K562 (cell line): ENCODE results near the gene DGCR2. TPM values are rescaled to one million over a fixed set of nuclear protein-coding genes. Genes with fewer than 3 reads are reported as not detected.

Experiments
- CREM ChIP-seq: IDR thresholded peaks from 2 replicates; pipeline ENCODE4 v1.6.1; 2014; ENCODE audit warnings: antibody characterized with exemption, low read depth
- ESRRA ChIP-seq: fragments of 450-650 bp; IDR thresholded peaks from 2 replicates; pipeline ENCODE4 v1.6.1; 2014; ENCODE audit warnings: low read depth, mild to moderate bottlenecking, moderate library complexity, borderline replicate concordance
- HNRNPK ChIP-seq: fragments of 200-400 bp; formaldehyde crosslinking; IDR thresholded peaks from one replicate; pipeline ENCODE4 v1.6.1; 2018; ENCODE audit warnings: mild to moderate bottlenecking, low read depth, low read length; ENCODE audit not compliant: poor library complexity, severe bottlenecking
- ILK ChIP-seq: fragments of 450-650 bp; IDR thresholded peaks from 2 replicates; pipeline ENCODE4 v1.6.1; 2016; ENCODE audit warnings: missing genetic modification characterization, low read depth, mild to moderate bottlenecking, missing compliant biosample characterization, moderate library complexity, borderline replicate concordance
- JUNB ChIP-seq: fragments of 450-650 bp; formaldehyde crosslinking; conservative IDR thresholded peaks from 2 replicates; pipeline ENCODE4 v1.4.0; 2020; ENCODE audit warnings: mild to moderate bottlenecking
- KDM2B ChIP-seq: fragments of 250-450 bp; sonication (Bioruptor Pico); IDR thresholded peaks from 2 replicates; pipeline ENCODE4 v1.8.0; 2021; ENCODE audit warnings: mild to moderate bottlenecking, moderate library complexity
- KDM5B ChIP-seq: fragments of 200-600 bp; sonication (generic); IDR thresholded peaks from 2 replicates; pipeline ENCODE4 v1.6.1; 2012; ENCODE audit warnings: low read depth, mild to moderate bottlenecking, moderate library complexity, low read length, control low read depth, inconsistent platforms; ENCODE audit not compliant: insufficient replicate concordance
- KLF1 ChIP-seq: fragments of 450-650 bp; IDR thresholded peaks from 2 replicates; pipeline ENCODE4 v1.6.1; 2016; ENCODE audit warnings: missing genetic modification characterization, missing compliant biosample characterization
- NRF1 ChIP-seq, 2 experiments: fragments of 450-650 bp; IDR thresholded peaks in 1 of 2; conservative IDR thresholded peaks in 1 of 2; 2 replicates each; pipeline ENCODE4 v1.6.1; 2014; ENCODE audit warnings: mild to moderate bottlenecking in 2 of 2
- POLR2AphosphoS5 ChIP-seq: IDR thresholded peaks from 2 replicates; pipeline ENCODE4 v1.6.1; 2011; ENCODE audit warnings: mild to moderate bottlenecking, low read depth, low read length, moderate library complexity; ENCODE audit not compliant: control insufficient read depth, insufficient read depth
- RCOR1 ChIP-seq, 2 experiments: IDR thresholded peaks; 2 replicates each; pipeline ENCODE4 v1.6.1; 2012; ENCODE audit warnings: low read depth in 2 of 2, low read length in 2 of 2, borderline replicate concordance in 1 of 2, improper control_type of control experiment in 1 of 2
- RHOXF2B ChIP-seq: fragments of 250-450 bp; sonication (Bioruptor Pico); conservative IDR thresholded peaks from 2 replicates; pipeline ENCODE4 v1.5.1; 2021
- SMARCB1 ChIP-seq: IDR thresholded peaks from 2 replicates; pipeline ENCODE4 v1.6.1; 2011; ENCODE audit warnings: improper control_type of control experiment, low read depth; ENCODE audit not compliant: insufficient read length
- ZBTB7A ChIP-seq: IDR thresholded peaks from 2 replicates; pipeline ENCODE4 v1.6.1; 2011; ENCODE audit warnings: low read depth, mild to moderate bottlenecking, low read length, moderate library complexity, borderline replicate concordance; ENCODE audit not compliant: control insufficient read depth
- ZNF583 ChIP-seq: fragments of 250-450 bp; sonication (Bioruptor Pico); IDR thresholded peaks from 2 replicates; pipeline ENCODE4 v1.4.0; 2020
- ZNF589 ChIP-seq: fragments of 200-800 bp; sonication (Bioruptor generic); IDR thresholded peaks from 2 replicates; pipeline ENCODE4 v1.6.1; 2016; ENCODE audit warnings: low read depth, missing genetic modification characterization, missing compliant biosample characterization
- ZNF699 ChIP-seq: fragments of 250-450 bp; sonication (Bioruptor Pico); IDR thresholded peaks from 2 replicates; pipeline ENCODE4 v1.8.0; 2021; ENCODE audit warnings: mild to moderate bottlenecking, moderate library complexity; ENCODE audit not compliant: insufficient replicate concordance
- polyA plus RNA-seq, 8 experiments: library from polyadenylated mRNA; depleted of rRNA in 4 of 8; stranded (reverse) in 5 of 8; unstranded in 3 of 8; fragments of >200 nt; fragmentation: Nextera tagmentation in 2 of 8; fragmentation: Illumina TruSeq in 1 of 8; extraction: Ambion mirVana in 2 of 8; extraction: Trizol in 1 of 8; gene quantifications; 2 replicates each; pipeline versions ENCODE4 v1.2.1 to v1.2.3, GENCODE V29; 2011 to 2014; ENCODE audit warnings: inconsistent platforms in 1 of 8, missing spikeins in 1 of 8
- total RNA-seq, 7 experiments: library from RNA; depleted of rRNA in 6 of 7; stranded (reverse); fragments of >200 nt in 6 of 7; fragmentation: Illumina TruSeq in 2 of 7; extraction: Trizol in 2 of 7; gene quantifications; 2 replicates each; pipeline versions ENCODE4 v1.2.1 to v1.2.3, GENCODE V29; 2011 to 2021; ENCODE audit warnings: low replicate concordance in 1 of 7
- TF ChIP-seq, protein P1 (sequence below): fragments of 200-800 bp; sonication (Bioruptor generic); IDR thresholded peaks from 2 replicates; pipeline ENCODE4 v1.6.1; 2017; ENCODE audit warnings: missing genetic modification characterization, missing compliant biosample characterization
- TF ChIP-seq, protein P2 (sequence below), 2 experiments: fragments of 250-450 bp in 1 of 2; fragments of 450-650 bp in 1 of 2; sonication (Bioruptor Pico) in 1 of 2; IDR thresholded peaks; 2 replicates each; pipeline versions ENCODE4 v1.6.1 to v1.8.0; 2016 to 2021; ENCODE audit warnings: mild to moderate bottlenecking in 2 of 2, moderate library complexity in 2 of 2, missing compliant biosample characterization in 1 of 2, missing genetic modification characterization in 1 of 2
- TF ChIP-seq, protein P3 (sequence below): fragments of 250-450 bp; sonication (Bioruptor Pico); IDR thresholded peaks from 2 replicates; pipeline ENCODE4 v1.4.0; 2020; ENCODE audit warnings: mild to moderate bottlenecking, moderate library complexity
- TF ChIP-seq, protein P4 (sequence below): fragments of 250-450 bp; sonication (Bioruptor Pico); IDR thresholded peaks from 2 replicates; pipeline ENCODE4 v1.5.0; 2021

DGCR2 gene
- total and polyA plus RNA-seq, 9 of the 15 experiments (the other 6 are each of a cell fraction or from before 2014, with no cell fraction given), result 0.69 to 101 (median 56.4) TPM

DNA sequence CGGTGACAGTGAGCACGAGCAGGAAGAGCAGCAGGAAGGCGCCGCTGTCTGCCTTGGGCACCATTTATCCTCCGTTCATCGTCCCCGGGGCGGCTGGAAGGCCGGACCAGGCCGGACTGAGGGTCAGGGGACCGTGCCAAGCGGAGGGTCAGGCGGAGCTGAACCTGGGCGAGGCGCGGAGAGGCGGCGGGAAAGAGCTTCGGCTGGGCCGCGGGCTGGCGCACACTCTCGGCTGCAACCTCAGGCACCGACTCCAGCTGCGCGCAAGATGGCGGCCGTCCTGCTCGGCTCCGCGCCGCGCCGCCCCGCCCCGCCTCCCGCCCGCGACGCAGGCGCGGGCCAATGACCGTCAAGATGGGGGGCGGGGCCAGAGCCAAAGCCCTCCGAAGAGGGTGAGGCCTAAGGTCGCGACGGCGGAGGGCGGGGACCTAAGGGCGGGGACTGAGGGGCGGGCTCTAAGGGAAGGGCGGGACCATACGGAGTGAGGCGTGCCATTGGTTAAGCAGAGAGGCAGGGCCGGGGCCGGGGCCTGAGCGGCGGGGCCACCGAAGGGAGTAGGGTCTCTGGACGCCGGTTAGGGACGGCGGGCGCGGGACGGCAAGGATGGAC lies at the start of gene DGCR2 (continued):
- TF ChIP-seq KDM2B (CRISPR knock-in tag) (peak; percentile 99), RCOR1 (IDR thresholded peaks at IDR 0.05; ENCODE audit: borderline replicate concordance in 1 of 2, low read depth in 2 of 2, low read length in 2 of 2) (peak; percentile 26 to 75; a peak in 2 of 4 replicates), ZBTB7A (peak; percentile 85; the same call in 1 of the 2 replicates), ZNF589 (CRISPR knock-in tag) (peak; percentile 10; the same call in 1 of the 2 replicates), NRF1 (conservative IDR thresholded peaks at IDR 0.05 in 1 of 2, IDR thresholded peaks at IDR 0.05 in 1 of 2) (peak; percentile 96), RHOXF2B (CRISPR knock-in tag) (peak; percentile 75; the same call in 1 of the 2 replicates), KDM5B (peak; percentile 96), HNRNPK (peak; percentile 98), ZNF583 (peak; percentile 94), ESRRA (peak; percentile 80; the same call in 1 of the 2 replicates), SMARCB1 (no peak), JUNB (CRISPR knock-in tag) (0 out of 2 replicates have a peak, but pooled peaks have one; percentile 36), KLF1 (tag) (peak; percentile 76), ZNF699 (CRISPR knock-in tag) (peak; percentile 79), POLR2AphosphoS5 (peak; percentile 96), CREM (peak; percentile 94), ILK (no peak)
- TF ChIP-seq, protein P1, sequence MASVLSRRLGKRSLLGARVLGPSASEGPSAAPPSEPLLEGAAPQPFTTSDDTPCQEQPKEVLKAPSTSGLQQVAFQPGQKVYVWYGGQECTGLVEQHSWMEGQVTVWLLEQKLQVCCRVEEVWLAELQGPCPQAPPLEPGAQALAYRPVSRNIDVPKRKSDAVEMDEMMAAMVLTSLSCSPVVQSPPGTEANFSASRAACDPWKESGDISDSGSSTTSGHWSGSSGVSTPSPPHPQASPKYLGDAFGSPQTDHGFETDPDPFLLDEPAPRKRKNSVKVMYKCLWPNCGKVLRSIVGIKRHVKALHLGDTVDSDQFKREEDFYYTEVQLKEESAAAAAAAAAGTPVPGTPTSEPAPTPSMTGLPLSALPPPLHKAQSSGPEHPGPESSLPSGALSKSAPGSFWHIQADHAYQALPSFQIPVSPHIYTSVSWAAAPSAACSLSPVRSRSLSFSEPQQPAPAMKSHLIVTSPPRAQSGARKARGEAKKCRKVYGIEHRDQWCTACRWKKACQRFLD (CRISPR knock-in tag), result peak; percentile 84
- TF ChIP-seq, protein P2, sequence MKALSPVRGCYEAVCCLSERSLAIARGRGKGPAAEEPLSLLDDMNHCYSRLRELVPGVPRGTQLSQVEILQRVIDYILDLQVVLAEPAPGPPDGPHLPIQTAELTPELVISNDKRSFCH (CRISPR knock-in tag; IDR thresholded peaks at IDR 0.05), result no peak
- TF ChIP-seq, protein P2 (tag; IDR thresholded peaks at IDR 0.05), result peak; percentile 91
- TF ChIP-seq, protein P3, sequence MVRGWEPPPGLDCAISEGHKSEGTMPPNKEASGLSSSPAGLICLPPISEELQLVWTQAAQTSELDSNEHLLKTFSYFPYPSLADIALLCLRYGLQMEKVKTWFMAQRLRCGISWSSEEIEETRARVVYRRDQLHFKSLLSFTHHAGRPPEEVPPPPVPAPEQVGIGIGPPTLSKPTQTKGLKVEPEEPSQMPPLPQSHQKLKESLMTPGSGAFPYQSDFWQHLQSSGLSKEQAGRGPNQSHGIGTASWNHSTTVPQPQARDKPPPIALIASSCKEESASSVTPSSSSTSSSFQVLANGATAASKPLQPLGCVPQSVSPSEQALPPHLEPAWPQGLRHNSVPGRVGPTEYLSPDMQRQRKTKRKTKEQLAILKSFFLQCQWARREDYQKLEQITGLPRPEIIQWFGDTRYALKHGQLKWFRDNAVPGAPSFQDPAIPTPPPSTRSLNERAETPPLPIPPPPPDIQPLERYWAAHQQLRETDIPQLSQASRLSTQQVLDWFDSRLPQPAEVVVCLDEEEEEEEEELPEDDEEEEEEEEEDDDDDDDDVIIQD (CRISPR knock-in tag), result peak; percentile 93
- TF ChIP-seq, protein P4, sequence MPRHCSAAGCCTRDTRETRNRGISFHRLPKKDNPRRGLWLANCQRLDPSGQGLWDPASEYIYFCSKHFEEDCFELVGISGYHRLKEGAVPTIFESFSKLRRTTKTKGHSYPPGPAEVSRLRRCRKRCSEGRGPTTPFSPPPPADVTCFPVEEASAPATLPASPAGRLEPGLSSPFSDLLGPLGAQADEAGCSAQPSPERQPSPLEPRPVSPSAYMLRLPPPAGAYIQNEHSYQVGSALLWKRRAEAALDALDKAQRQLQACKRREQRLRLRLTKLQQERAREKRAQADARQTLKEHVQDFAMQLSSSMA (CRISPR knock-in tag), result 0 out of 2 replicates have a peak, but pooled peaks have one; percentile 24
